HepG2 (cell line): ENCODE data around the gene TBC1D22A. TPM values are rescaled to one million over a fixed set of nuclear protein-coding genes. Genes with fewer than 3 reads are reported as not detected.

Experiments
- ASH2L ChIP-seq: fragments of 300-600, 200-600 bp; sonication (generic); IDR thresholded peaks from 2 replicates; pipeline ENCODE4 v1.7.0; 2017; ENCODE audit warnings: low read depth, mild to moderate bottlenecking, moderate library complexity, mixed read lengths, low read length; ENCODE audit not compliant: insufficient read length
- ETV5 ChIP-seq: IDR thresholded peaks from 2 replicates; pipeline ENCODE4 v1.6.1; 2018; ENCODE audit warnings: missing biosample characterization, missing genetic modification reagents, inconsistent platforms, borderline replicate concordance
- FOXO1 ChIP-seq: sonication (generic); formaldehyde crosslinking; IDR thresholded peaks from 2 replicates; pipeline ENCODE4 v1.4.0; 2020; ENCODE audit warnings: missing genetic modification reagents
- GATA4 ChIP-seq: sonication (generic); IDR thresholded peaks from 2 replicates; pipeline ENCODE4 v1.6.1; 2016; ENCODE audit warnings: antibody characterized with exemption, low read depth, borderline replicate concordance
- IRX3 ChIP-seq: sonication (generic); formaldehyde crosslinking; IDR thresholded peaks from 2 replicates; pipeline ENCODE4 v1.8.1; 2023; ENCODE audit warnings: mild to moderate bottlenecking, low read depth, missing genetic modification reagents, borderline replicate concordance
- NONO ChIP-seq, 2 experiments: fragments of 450-650 bp in 1 of 2; sonication (generic) in 1 of 2; formaldehyde crosslinking in 1 of 2; IDR thresholded peaks in 1 of 2; conservative IDR thresholded peaks in 1 of 2; 2 replicates each; pipeline versions ENCODE4 v1.6.1 to v1.8.0; 2017 to 2022; ENCODE audit warnings: mild to moderate bottlenecking in 1 of 2, missing genetic modification reagents in 1 of 2, moderate library complexity in 1 of 2
- PHF5A ChIP-seq: IDR thresholded peaks from one replicate; pipeline ENCODE4 v1.6.1; 2018; ENCODE audit warnings: low read depth, missing genetic modification reagents; ENCODE audit not compliant: unreplicated experiment
- PPARG ChIP-seq: conservative IDR thresholded peaks from 2 replicates; pipeline ENCODE4 v1.6.1; 2016; ENCODE audit warnings: missing biosample characterization, missing genetic modification reagents
- PTBP1 ChIP-seq: fragments of 200-400 bp; formaldehyde crosslinking; IDR thresholded peaks from 2 replicates; pipeline ENCODE4 v1.6.1; 2018; ENCODE audit warnings: low read length, low read depth; ENCODE audit not compliant: poor library complexity, severe bottlenecking
- RBM39 ChIP-seq: fragments of 200-400 bp; formaldehyde crosslinking; IDR thresholded peaks from one replicate; pipeline ENCODE4 v1.6.1; 2018; ENCODE audit warnings: antibody characterized with exemption, mild to moderate bottlenecking, low read depth, low read length; ENCODE audit not compliant: poor library complexity, severe bottlenecking
- ZKSCAN1 ChIP-seq: fragments of 150-350 bp; IDR thresholded peaks from 2 replicates; pipeline ENCODE4 v1.6.1; 2014; ENCODE audit warnings: low read length
- ZNF343 ChIP-seq: sonication (generic); formaldehyde crosslinking; IDR thresholded peaks from 2 replicates; pipeline ENCODE4 v1.4.0; 2020; ENCODE audit warnings: mild to moderate bottlenecking, missing genetic modification reagents
- ZNF772 ChIP-seq: sonication (generic); formaldehyde crosslinking; IDR thresholded peaks from 2 replicates; pipeline ENCODE4 v1.5.0; 2020; ENCODE audit warnings: mild to moderate bottlenecking, missing genetic modification reagents
- ZSCAN20 ChIP-seq: sonication (generic); formaldehyde crosslinking; IDR thresholded peaks from 2 replicates; pipeline ENCODE4 v1.4.0; 2020; ENCODE audit warnings: missing genetic modification reagents, mild to moderate bottlenecking, borderline replicate concordance
- polyA plus RNA-seq, 8 experiments: library from polyadenylated mRNA; depleted of rRNA in 3 of 8; stranded (reverse) in 7 of 8; unstranded in 1 of 8; fragments of >200 nt; fragmentation: Illumina TruSeq in 4 of 8; extraction: Trizol in 4 of 8; gene quantifications; 2 replicates each; pipeline versions ENCODE4 v1.2.1 to v1.2.3, GENCODE V29; 2011 to 2016; ENCODE audit warnings: low read depth in 4 of 8, missing spikeins in 1 of 8, mixed read lengths in 1 of 8; ENCODE audit not compliant: insufficient read depth in 1 of 8
- total RNA-seq, 5 experiments: library from RNA; depleted of rRNA; stranded (reverse); fragments of >200 nt; fragmentation: Illumina TruSeq; extraction: Trizol; gene quantifications; 2 replicates each; pipeline ENCODE4 v1.2.3, GENCODE V29; 2016; ENCODE audit warnings: low read depth in 1 of 5
- TF ChIP-seq, protein P1 (sequence below): fragments of 450-650 bp; IDR thresholded peaks from 2 replicates; pipeline ENCODE4 v1.6.1; 2017; ENCODE audit warnings: mild to moderate bottlenecking
- TF ChIP-seq, protein P2 (sequence below): sonication (generic); formaldehyde crosslinking; conservative IDR thresholded peaks from 2 replicates; pipeline ENCODE4 v1.5.0; 2020; ENCODE audit warnings: missing genetic modification reagents
- TF ChIP-seq, protein P3 (sequence below), 2 experiments: fragments of 450-650 bp in 1 of 2; sonication (generic) in 1 of 2; formaldehyde crosslinking; IDR thresholded peaks; 2 replicates each; pipeline versions ENCODE4 v1.5.0 to v1.8.0; 2020 to 2022; ENCODE audit warnings: mild to moderate bottlenecking in 1 of 2, missing genetic modification reagents in 1 of 2
- TF ChIP-seq, protein P4 (sequence below): IDR thresholded peaks from 2 replicates; pipeline ENCODE4 v1.6.1; 2016; ENCODE audit warnings: missing compliant biosample characterization, missing genetic modification reagents, borderline replicate concordance
- TF ChIP-seq, protein P5 (sequence below): sonication (generic); formaldehyde crosslinking; IDR thresholded peaks from 2 replicates; pipeline ENCODE4 v1.8.1; 2023; ENCODE audit warnings: mild to moderate bottlenecking, inconsistent platforms, moderate library complexity, missing genetic modification reagents, borderline replicate concordance

Gene TBC1D22A
- total and polyA plus RNA-seq, 2 of the 13 experiments (the other 11 are each of a cell fraction or from before 2014, with no cell fraction given), result 17.3 to 18.0 TPM

DNA sequence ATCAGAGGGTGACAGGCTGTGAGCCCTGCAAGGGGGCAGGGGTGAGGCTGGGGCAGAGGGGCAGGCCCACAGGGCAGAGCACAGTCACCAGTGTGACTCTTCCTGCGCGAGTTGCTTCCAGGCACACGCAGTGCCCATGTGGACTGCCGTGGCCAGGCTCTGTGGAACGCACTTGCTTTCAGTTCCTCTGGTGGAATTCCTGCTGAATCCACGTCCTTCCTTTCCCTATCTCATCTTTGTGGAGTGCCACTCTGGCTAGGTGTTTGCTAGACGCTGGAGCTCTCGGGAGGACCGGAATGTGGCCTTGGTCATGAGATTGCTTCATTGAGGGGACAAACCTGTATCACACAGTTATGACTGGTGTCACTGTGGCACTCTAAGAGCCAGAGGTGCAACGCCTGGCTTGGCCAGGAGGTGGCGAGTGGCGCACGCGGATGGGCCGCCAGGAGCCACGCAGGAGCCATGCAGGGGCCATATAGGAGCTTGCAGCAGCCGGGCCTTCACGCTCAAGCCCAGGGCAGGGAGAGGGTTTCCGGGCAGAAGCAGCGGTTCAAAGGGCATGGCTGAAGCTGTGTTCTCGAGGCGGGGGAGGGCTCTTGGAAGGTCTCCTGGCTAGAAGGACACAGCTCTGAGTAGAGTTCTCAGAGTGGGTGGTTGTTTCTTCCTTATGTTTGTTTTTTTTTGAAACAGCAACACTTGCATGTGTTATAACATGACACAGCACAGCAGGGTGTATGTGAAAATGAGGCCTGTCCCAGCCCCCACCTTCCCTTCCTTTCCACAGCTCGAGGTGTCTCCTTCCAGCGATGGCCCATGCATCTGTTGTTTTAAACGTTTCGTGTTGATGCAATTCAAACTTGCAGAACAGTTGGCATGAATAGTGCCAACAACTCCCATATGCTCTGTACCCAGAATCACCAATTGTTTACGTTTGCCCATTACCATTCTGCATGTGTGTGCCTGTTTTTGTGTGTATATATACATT lies 36.2 kb downstream of the TBC1D22A start (continued):
- TF ChIP-seq, protein P1, sequence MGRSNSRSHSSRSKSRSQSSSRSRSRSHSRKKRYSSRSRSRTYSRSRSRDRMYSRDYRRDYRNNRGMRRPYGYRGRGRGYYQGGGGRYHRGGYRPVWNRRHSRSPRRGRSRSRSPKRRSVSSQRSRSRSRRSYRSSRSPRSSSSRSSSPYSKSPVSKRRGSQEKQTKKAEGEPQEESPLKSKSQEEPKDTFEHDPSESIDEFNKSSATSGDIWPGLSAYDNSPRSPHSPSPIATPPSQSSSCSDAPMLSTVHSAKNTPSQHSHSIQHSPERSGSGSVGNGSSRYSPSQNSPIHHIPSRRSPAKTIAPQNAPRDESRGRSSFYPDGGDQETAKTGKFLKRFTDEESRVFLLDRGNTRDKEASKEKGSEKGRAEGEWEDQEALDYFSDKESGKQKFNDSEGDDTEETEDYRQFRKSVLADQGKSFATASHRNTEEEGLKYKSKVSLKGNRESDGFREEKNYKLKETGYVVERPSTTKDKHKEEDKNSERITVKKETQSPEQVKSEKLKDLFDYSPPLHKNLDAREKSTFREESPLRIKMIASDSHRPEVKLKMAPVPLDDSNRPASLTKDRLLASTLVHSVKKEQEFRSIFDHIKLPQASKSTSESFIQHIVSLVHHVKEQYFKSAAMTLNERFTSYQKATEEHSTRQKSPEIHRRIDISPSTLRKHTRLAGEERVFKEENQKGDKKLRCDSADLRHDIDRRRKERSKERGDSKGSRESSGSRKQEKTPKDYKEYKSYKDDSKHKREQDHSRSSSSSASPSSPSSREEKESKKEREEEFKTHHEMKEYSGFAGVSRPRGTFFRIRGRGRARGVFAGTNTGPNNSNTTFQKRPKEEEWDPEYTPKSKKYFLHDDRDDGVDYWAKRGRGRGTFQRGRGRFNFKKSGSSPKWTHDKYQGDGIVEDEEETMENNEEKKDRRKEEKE, result no peak
- no peak for TF ChIP-seq GATA4
- TF ChIP-seq, protein P2, sequence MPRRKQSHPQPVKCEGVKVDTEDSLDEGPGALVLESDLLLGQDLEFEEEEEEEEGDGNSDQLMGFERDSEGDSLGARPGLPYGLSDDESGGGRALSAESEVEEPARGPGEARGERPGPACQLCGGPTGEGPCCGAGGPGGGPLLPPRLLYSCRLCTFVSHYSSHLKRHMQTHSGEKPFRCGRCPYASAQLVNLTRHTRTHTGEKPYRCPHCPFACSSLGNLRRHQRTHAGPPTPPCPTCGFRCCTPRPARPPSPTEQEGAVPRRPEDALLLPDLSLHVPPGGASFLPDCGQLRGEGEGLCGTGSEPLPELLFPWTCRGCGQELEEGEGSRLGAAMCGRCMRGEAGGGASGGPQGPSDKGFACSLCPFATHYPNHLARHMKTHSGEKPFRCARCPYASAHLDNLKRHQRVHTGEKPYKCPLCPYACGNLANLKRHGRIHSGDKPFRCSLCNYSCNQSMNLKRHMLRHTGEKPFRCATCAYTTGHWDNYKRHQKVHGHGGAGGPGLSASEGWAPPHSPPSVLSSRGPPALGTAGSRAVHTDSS, result no peak
- peak; percentile 76 for TF ChIP-seq PHF5A (CRISPR knock-in tag)
- TF ChIP-seq, protein P3, sequence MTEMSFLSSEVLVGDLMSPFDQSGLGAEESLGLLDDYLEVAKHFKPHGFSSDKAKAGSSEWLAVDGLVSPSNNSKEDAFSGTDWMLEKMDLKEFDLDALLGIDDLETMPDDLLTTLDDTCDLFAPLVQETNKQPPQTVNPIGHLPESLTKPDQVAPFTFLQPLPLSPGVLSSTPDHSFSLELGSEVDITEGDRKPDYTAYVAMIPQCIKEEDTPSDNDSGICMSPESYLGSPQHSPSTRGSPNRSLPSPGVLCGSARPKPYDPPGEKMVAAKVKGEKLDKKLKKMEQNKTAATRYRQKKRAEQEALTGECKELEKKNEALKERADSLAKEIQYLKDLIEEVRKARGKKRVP (CRISPR knock-in tag; IDR thresholded peaks at IDR 0.05), result 0 out of 4 replicates have a peak, but pooled peaks of 1 of the 2 experiments have one; percentile 26
- TF ChIP-seq ZSCAN20 (CRISPR knock-in tag), result peak; percentile 49; the same call in 1 of the 2 replicates
- TF ChIP-seq NONO (IDR thresholded peaks at IDR 0.05), result no peak
- peak; percentile 86 for TF ChIP-seq NONO (CRISPR knock-in tag; conservative IDR thresholded peaks at IDR 0.05)
- TF ChIP-seq ZNF772 (CRISPR knock-in tag), result peak; percentile 69; the same call in 1 of the 2 replicates
- TF ChIP-seq FOXO1 (CRISPR knock-in tag), result peak; percentile 53; the same call in 1 of the 2 replicates
- TF ChIP-seq, protein P4, sequence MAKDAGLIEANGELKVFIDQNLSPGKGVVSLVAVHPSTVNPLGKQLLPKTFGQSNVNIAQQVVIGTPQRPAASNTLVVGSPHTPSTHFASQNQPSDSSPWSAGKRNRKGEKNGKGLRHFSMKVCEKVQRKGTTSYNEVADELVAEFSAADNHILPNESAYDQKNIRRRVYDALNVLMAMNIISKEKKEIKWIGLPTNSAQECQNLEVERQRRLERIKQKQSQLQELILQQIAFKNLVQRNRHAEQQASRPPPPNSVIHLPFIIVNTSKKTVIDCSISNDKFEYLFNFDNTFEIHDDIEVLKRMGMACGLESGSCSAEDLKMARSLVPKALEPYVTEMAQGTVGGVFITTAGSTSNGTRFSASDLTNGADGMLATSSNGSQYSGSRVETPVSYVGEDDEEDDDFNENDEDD, result peak; percentile 64; the same call in 1 of the 2 replicates
- TF ChIP-seq ETV5, result peak; percentile 63; the same call in 1 of the 2 replicates
- TF ChIP-seq IRX3, result 0 out of 2 replicates have a peak, but pooled peaks have one; percentile 40
- TF ChIP-seq ASH2L, result no peak
- TF ChIP-seq PPARG, result peak; percentile 50; the same call in 1 of the 2 replicates
- peak; percentile 57; the same call in 1 of the 2 replicates for TF ChIP-seq ZKSCAN1
- TF ChIP-seq PTBP1, result no peak
- TF ChIP-seq RBM39, result peak; percentile 44
- TF ChIP-seq, protein P5, sequence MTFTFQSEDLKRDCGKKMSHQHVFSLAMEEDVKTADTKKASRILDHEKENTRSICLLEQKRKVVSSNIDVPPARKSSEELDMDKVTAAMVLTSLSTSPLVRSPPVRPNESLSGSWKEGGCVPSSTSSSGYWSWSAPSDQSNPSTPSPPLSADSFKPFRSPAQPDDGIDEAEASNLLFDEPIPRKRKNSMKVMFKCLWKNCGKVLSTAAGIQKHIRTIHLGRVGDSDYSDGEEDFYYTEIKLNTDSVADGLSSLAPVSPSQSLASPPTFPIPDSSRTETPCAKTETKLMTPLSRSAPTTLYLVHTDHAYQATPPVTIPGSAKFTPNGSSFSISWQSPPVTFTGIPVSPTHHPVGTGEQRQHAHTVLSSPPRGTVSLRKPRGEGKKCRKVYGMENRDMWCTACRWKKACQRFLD (CRISPR knock-in tag), result no peak
- TF ChIP-seq ZNF343 (CRISPR knock-in tag), result no peak
